HG03571 (cell line): ENCODE measurements around the gene PTPRN2.
"Not testable (repeated sequence)": the region's sequence is repeated elsewhere in the genome, so short reads cannot be mapped to it uniquely, and the experiment has no call there.

Experiments used
- ATAC-seq: cut with Tn5 transposase; IDR thresholded peaks from one replicate; pipeline ENCODE4 v1.9.1; 2021; ENCODE audit not compliant: unreplicated experiment

Gene PTPRN2

GRCh38 chr7:157599491-157599890, 988.1 kb downstream of the PTPRN2 start:
- no peak for ATAC-seq

DNA sequence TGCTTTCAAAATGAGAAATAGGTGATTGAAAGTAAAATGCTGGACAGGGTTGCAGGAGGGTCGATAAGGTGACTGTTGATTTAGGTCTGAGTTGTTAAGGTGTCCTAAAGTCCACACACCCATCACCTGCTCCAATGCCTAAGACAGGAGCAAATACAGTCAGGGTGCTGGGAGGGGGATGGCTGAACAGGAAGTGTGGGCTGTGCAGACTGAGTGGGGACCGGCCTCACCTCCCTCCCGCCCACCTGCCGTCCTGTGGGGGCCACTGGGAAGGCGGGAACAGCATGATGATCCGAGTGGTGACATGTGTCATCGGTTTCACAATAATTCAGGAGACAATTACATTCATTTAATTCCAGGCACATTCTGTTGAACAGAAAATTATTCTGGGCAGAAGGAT, 990.1 kb downstream of the PTPRN2 start:
- ATAC-seq: no peak

- ATAC-seq: no peak
Observed at GRCh38 chr7:157596881-157597280, 990.7 kb downstream of the PTPRN2 start.

GRCh38 chr7:157596471-157596870, 991.2 kb downstream of the PTPRN2 start:
- ATAC-seq: no peak

GRCh38 chr7:157596026-157596425, 991.6 kb downstream of the PTPRN2 start:
- ATAC-seq: no peak

- no peak for ATAC-seq
Observed at GRCh38 chr7:157595086-157595855, 992.4 kb downstream of the PTPRN2 start.

GRCh38 chr7:157594306-157594705, 993.3 kb downstream of the PTPRN2 start:
- ATAC-seq: no peak

- no peak for ATAC-seq
Observed at GRCh38 chr7:157593541-157593940, 994.1 kb downstream of the PTPRN2 start.

GRCh38 chr7:157592636-157593320, 994.8 kb downstream of the PTPRN2 start:
- ATAC-seq: not testable (repeated sequence)

DNA sequence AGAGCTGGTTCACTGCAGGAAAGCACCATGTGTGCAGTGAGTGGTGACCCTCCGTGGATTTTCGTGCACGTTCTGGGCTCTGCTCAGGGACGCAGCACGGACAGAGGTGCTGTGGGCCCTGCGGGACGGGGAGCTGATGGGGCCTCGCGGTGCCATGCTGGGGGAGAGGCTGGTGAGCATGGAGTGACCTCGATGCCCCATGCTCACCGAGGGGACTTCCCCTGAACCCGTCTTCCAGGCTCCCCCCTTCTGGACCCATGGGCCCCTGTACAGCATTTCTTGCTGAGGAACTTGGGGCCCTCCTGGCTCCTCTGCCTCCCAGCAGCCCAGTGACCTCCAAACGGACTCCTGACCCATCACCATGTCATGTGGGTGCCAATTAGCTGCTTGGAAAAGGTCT, 997.1 kb downstream of the PTPRN2 start:
- ATAC-seq: no peak

DNA sequence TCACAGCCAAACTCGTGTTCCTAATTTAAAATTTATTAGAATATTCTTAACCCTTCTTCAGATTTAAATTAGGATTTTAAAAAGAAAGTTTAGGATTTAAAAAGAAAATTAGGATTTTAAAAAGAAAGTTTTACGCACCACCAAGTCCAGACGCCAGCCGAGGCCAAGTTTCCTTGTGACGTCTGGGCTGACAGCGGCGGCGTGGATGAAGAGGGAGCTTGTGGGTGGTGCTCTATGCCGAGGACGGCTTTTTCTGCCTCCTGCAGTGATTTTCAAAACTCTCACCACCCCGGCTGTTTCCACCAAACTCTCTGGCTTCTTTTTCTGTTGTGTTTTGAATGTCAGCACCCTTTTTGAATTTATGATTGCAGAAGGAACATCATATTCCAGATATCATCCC, 997.9 kb downstream of the PTPRN2 start:
- ATAC-seq: no peak

GRCh38 chr7:157587805-157588560, 999.6 kb downstream of the PTPRN2 start:
- ATAC-seq: no peak

GRCh38 chr7:157587051-157587804, 1000.4 kb downstream of the PTPRN2 start:
- ATAC-seq: no peak

DNA sequence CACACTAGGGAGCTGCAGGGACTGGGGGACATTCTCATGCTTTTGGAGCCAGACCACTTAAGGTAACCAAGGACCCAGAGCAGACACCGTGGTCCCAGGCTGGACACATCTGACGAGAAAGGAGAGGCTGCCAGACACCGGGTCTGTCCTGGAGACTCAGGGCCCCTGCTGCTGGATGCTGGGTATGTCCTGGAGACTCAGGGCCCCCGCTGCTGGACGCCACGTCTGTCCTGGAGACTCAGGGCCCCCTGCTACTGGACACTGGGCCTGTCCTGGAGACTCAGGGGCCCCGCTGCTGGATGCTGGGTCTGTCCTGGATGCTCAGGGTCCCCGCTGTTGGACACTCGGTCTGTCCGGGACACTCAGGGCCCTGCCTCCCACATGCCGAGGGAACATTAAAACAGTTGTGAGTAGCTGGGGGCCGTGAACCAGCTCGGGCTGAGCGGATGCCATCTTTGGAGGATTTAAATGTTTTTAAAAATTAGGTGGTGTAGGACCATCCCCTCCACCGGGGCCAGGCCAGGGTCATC, 1001.1 kb downstream of the PTPRN2 start:
- ATAC-seq: no peak

GRCh38 chr7:157585113-157585861, 1002.3 kb downstream of the PTPRN2 start:
- ATAC-seq: no peak

DNA sequence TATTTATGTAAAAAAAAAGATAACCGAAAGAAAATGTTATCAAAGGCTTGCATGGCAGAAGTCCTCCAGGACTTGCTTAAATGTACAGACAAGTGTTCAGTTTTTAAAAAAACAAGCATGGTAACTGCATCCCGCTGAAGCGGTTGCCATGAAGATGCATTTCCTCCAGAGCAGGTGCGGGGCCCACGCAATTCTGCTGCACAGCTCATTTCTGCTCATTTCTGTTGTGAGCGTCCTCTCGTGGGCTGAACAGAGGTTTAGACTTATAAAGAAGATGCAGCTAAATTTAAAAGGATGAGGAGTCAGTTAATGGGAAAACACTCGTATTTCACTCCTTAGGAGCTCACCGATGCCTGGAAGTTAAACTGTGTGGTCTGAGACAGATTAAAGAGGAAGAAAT, 1003.2 kb downstream of the PTPRN2 start:
- no peak for ATAC-seq

DNA sequence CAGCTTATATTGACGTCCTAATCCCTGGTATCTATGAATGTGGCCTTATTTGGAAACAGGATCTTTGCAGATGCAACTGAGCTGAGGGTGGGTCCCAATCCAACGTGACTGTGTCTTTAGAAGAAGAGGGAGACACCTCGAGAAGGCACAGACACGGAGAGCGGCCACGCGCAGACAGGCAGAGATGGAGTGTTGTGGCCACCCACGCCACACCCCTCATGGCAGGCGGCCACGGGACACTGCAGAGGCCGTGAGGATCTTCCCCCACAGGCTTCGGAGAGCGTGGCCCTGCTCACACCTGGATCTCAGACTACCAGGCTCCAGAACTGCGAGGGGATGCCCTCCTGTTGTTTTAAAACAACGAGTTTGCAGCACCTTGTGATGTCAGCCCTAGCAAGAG, 1005.9 kb downstream of the PTPRN2 start:
- no peak for ATAC-seq

- no peak for ATAC-seq
Observed at GRCh38 chr7:157580324-157580723, 1007.3 kb downstream of the PTPRN2 start.

- no peak for ATAC-seq
Observed at GRCh38 chr7:157579425-157579824, 1008.2 kb downstream of the PTPRN2 start.

DNA sequence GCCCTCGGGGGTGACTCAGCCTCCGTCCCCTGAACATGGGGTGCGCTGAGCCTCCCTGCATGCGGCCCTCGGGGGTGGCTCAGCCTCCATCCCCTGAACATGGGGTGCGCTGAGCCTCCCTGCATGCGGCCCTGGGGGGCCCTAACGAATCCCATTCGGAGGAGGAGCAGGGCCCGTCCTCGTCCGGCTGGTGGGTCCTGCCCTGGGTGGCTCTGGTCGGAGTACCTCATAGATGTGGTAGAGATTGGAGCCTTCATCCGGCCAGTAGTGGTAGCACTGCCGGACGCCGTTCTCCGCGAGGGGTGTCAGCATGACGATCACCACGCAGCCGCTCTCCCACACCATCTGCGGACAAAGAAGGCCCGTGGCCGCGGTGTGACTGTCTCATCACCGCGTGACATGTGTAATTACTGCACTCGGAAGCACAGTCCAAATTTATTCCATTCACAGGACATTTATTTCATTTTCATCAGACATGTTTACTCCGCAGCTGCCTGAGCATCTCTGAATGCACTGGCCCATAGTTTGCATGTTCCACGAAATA, 1009.8 kb downstream of the PTPRN2 start:
- ATAC-seq: no peak
